Pancreas (tissue), 10 donors: Measurements from ENCODE around the gene SCARB1. TPM values are rescaled to one million over a fixed set of nuclear protein-coding genes. Genes with fewer than 3 reads are reported as not detected.

Experiments used
- ATAC-seq, 4 donors: fragments of 200-7000 bp; cut with Tn5 transposase; one replicate each; pipeline versions ENCODE4 v1.8.0 to v1.9.1; 2020; ENCODE audit warnings: mild to moderate bottlenecking in 4 of 4, moderate library complexity in 4 of 4
- DNase-seq, 6 donors: peaks; one replicate each; pipeline ENCODE4 v3.0.0-alpha.2; 2020
- FAIRE-seq: peaks from 2 replicates; lab custom pipeline; 2012; peaks lifted over from hg19 to GRCh38; lab: Jason Lieb, UNC
- H3K27ac ChIP-seq, 4 donors: fragments of 200-600 bp; sonication (generic); 1 replicate in 3 of 4; 2 replicates in 1 of 4; pipeline versions ENCODE4 v1.5.0 to v1.8.0; 2020
- H3K27me3 ChIP-seq, 4 donors: fragments of 200-600 bp; one replicate each; pipeline ENCODE4 v1.8.0; 2021
- H3K36me3 ChIP-seq, 3 donors: fragments of 200-600 bp; sonication (generic) in 1 of 3; one replicate each; pipeline versions ENCODE4 v1.5.0 to v1.8.0; 2020 to 2021
- H3K4me1 ChIP-seq, 3 donors: fragments of 200-600 bp; one replicate each; pipeline ENCODE4 v1.8.0; 2021
- H3K4me3 ChIP-seq, 4 donors: fragments of 200-600 bp; sonication (generic) in 2 of 4; one replicate each; pipeline versions ENCODE4 v1.5.0 to v1.8.0; 2020 to 2021
- H3K9me3 ChIP-seq, 4 donors: fragments of 200-600 bp; one replicate each; pipeline ENCODE4 v1.8.0; 2021
- CTCF ChIP-seq, 4 donors: fragments of 200-600 bp; sonication (generic) in 3 of 4; IDR thresholded peaks; one replicate each; pipeline versions ENCODE4 v1.5.0 to v1.8.0; 2021; ENCODE audit warnings: antibody characterized with exemption in 4 of 4
- WGBS, 2 donors: extraction: QIAGEN DNeasy Blood & Tissue Kit; methylation state at CpG; one replicate each; pipeline ENCODE4 v1.1.7; 2013; 5-methylcytosine and 5-hydroxymethylcytosine counted together
- intact Hi-C, 3 donors: fragments of 100-400 bp; cut with DNase I; formaldehyde crosslinking; loops; one replicate each; pipeline versions ENCODE4 v1.11.1 to v1.14.2; 2022
- polyA plus RNA-seq, 2 donors: library from polyadenylated mRNA; stranded (reverse); fragments of 200-250 nt; gene quantifications; one replicate each; pipeline ENCODE4 v1.2.3, GENCODE V29; 2013
- total RNA-seq, 6 donors: library from RNA; stranded (reverse); fragmentation: NEBNext Ultra II Directional in 4 of 6; extraction: Animal tissue kit (Norgen Biotek cat#: 25700) in 4 of 6; gene quantifications; one replicate each; pipeline versions ENCODE4 v1.2.1 to v1.2.4, GENCODE V29; 2021 to 2023
- donor health status: healthy with polysubstance abuse.
- donor health status: DM: no; HTN: no; CAD: no; lungs with moderate emphysema.
- donor health status: DM: no; HTN: no; CAD: no.
- donor health status: control.
- donor health status: control.
- donor health status: Bipolar disorder and iron deficiency.
- donor health status: DM: yes; HTN: yes; CAD: no.
- donor health status: DM: no; HTN: no; CAD: no.
- donor health status: DM: no; HTN: no; CAD: no.
- donor health status: DM: yes; HTN: yes; CAD: no.

The SCARB1 gene
- total and polyA plus RNA-seq, 8 donors = 4.7 to 14.7 (median 9.6) TPM

GRCh38 chr12:124837249-124837897 lies 26.3 kb downstream of the SCARB1 start:
- ATAC-seq (no peak), FAIRE-seq (no peak), DNase-seq (no peak)
- H3K36me3 ChIP-seq = no peaks in the 10 kb centered on the region
- 92% methylated on average over 4 of the region's 4 CpGs for whole genome bisulfite sequencing, 2 donors
- TF ChIP-seq CTCF (IDR thresholded peaks at IDR 0.05) = no peak
- no peak overlapping the region for H3K4me3 ChIP-seq
- intact Hi-C loops = no loop called here
- H3K27me3 ChIP-seq = no peaks in the 10 kb centered on the region
- H3K27ac ChIP-seq = peak overlapping the region; percentile 48 to 78 (median 64)
- no peaks in the 10 kb centered on the region for H3K9me3 ChIP-seq
- peaks cover 4 to 12% (median 12%) of the 10 kb centered on the region in 3 donors for H3K4me1 ChIP-seq

GRCh38 chr12:124836759-124837158 lies 26.9 kb downstream of the SCARB1 start:
- WGBS, 2 donors = 62 to 68% methylated on average over 6 of the region's 6 CpGs
- Histone ChIP-seq H3K27ac (no peak overlapping the region), H3K36me3 (no peaks in the 10 kb centered on the region), H3K4me1 (peaks cover 4 to 12% (median 12%) of the 10 kb centered on the region in 3 donors), H3K9me3 (no peaks in the 10 kb centered on the region), H3K27me3 (no peaks in the 10 kb centered on the region), H3K4me3 (no peak overlapping the region)
- DNase-seq (peak in 3 of 6 donors; percentile 54 to 70 (median 60)), FAIRE-seq (no peak), ATAC-seq (peak in 3 of 4 donors; percentile 24 to 71 (median 70))
- intact Hi-C loops = no loop called here
- no peak for TF ChIP-seq CTCF (IDR thresholded peaks at IDR 0.05)

GRCh38 chr12:124835656-124836410 lies 27.8 kb downstream of the SCARB1 start:
- Histone ChIP-seq H3K36me3 (no peaks in the 10 kb centered on the region), H3K4me1 (peaks cover 4 to 12% (median 12%) of the 10 kb centered on the region in 3 donors), H3K9me3 (no peaks in the 10 kb centered on the region), H3K27me3 (no peaks in the 10 kb centered on the region), H3K4me3 (no peak overlapping the region), H3K27ac (no peak overlapping the region)
- intact Hi-C loops = no loop called here
- no peak for TF ChIP-seq CTCF (IDR thresholded peaks at IDR 0.05)
- ATAC-seq (no peak), FAIRE-seq (no peak), DNase-seq (no peak)
- WGBS, 2 donors = 80 to 88% methylated on average over 17 of the region's 17 CpGs

- ATAC-seq (no peak), FAIRE-seq (no peak), DNase-seq (no peak)
- Histone ChIP-seq H3K27ac (no peak overlapping the region), H3K4me3 (no peak overlapping the region), H3K9me3 (no peaks in the 10 kb centered on the region), H3K4me1 (peaks cover 4 to 12% (median 12%) of the 10 kb centered on the region in 3 donors), H3K27me3 (no peaks in the 10 kb centered on the region), H3K36me3 (no peaks in the 10 kb centered on the region)
- intact Hi-C loops = no loop called here
- 90 to 92% methylated on average over 9 of the region's 9 CpGs for WGBS, 2 donors
- no peak for TF ChIP-seq CTCF (IDR thresholded peaks at IDR 0.05)
Observed at GRCh38 chr12:124834822-124835221, 28.8 kb downstream of the SCARB1 start.
